K562 (cell line): ENCODE measurements around the gene EZH1. TPM values are rescaled to one million over a fixed set of nuclear protein-coding genes. Genes with fewer than 3 reads are reported as not detected.

Experiments used
- CREB5 ChIP-seq: fragments of 250-450 bp; sonication (Bioruptor Pico); IDR thresholded peaks from 2 replicates; pipeline ENCODE4 v1.5.0; 2020; ENCODE audit warnings: mild to moderate bottlenecking
- CTBP1 ChIP-seq: fragments of 450-650 bp; IDR thresholded peaks from 2 replicates; pipeline ENCODE4 v1.6.1; 2016; ENCODE audit warnings: borderline replicate concordance
- CXXC5 ChIP-seq: fragments of 250-450 bp; sonication (Bioruptor Pico); IDR thresholded peaks from 2 replicates; pipeline ENCODE4 v1.8.0; 2022; ENCODE audit warnings: inconsistent platforms, mild to moderate bottlenecking, moderate library complexity
- EP300 ChIP-seq: IDR thresholded peaks from 2 replicates; pipeline ENCODE4 v1.6.1; 2012; ENCODE audit warnings: low read length, improper control_type of control experiment
- FOXJ2 ChIP-seq: fragments of 200-800 bp; sonication (Bioruptor generic); IDR thresholded peaks from 2 replicates; pipeline ENCODE4 v1.6.1; 2016; ENCODE audit warnings: missing genetic modification characterization, missing compliant biosample characterization
- GTF2E2 ChIP-seq: fragments of 200-800 bp; sonication (Bioruptor generic); IDR thresholded peaks from 2 replicates; pipeline ENCODE4 v1.6.1; 2016; ENCODE audit warnings: missing genetic modification characterization, missing compliant biosample characterization
- LEF1 ChIP-seq: fragments of 450-650 bp; IDR thresholded peaks from 2 replicates; pipeline ENCODE4 v1.6.1; 2016; ENCODE audit warnings: mild to moderate bottlenecking
- MGA ChIP-seq: fragments of 450-650 bp; IDR thresholded peaks from 2 replicates; pipeline ENCODE4 v1.6.1; 2016; ENCODE audit warnings: mild to moderate bottlenecking, moderate library complexity
- NCOA4 ChIP-seq: fragments of 450-650 bp; IDR thresholded peaks from 2 replicates; pipeline ENCODE4 v1.6.1; 2018; ENCODE audit warnings: mild to moderate bottlenecking; ENCODE audit not compliant: partially characterized antibody
- THRB ChIP-seq: fragments of 450-650 bp; formaldehyde crosslinking; conservative IDR thresholded peaks from 2 replicates; pipeline ENCODE4 v1.4.0; 2022; ENCODE audit warnings: mild to moderate bottlenecking, missing genetic modification characterization
- ZBTB2 ChIP-seq: fragments of 450-650 bp; IDR thresholded peaks from 2 replicates; pipeline ENCODE4 v1.6.1; 2016; ENCODE audit warnings: antibody characterized with exemption
- ZFX ChIP-seq: sonication (generic); formaldehyde crosslinking; IDR thresholded peaks from 2 replicates; pipeline ENCODE4 v1.8.0; 2022; ENCODE audit warnings: mild to moderate bottlenecking, missing genetic modification reagents, moderate library complexity
- ZNF584 ChIP-seq: fragments of 200-800 bp; sonication (Bioruptor generic); IDR thresholded peaks from 2 replicates; pipeline ENCODE4 v1.6.1; 2016; ENCODE audit warnings: low read depth, mild to moderate bottlenecking, missing genetic modification characterization, missing compliant biosample characterization
- polyA plus RNA-seq, 8 experiments: library from polyadenylated mRNA; depleted of rRNA in 4 of 8; stranded (reverse) in 5 of 8; unstranded in 3 of 8; fragments of >200 nt; fragmentation: Nextera tagmentation in 2 of 8; fragmentation: Illumina TruSeq in 1 of 8; extraction: Ambion mirVana in 2 of 8; extraction: Trizol in 1 of 8; gene quantifications; 2 replicates each; pipeline versions ENCODE4 v1.2.1 to v1.2.3, GENCODE V29; 2011 to 2014; ENCODE audit warnings: inconsistent platforms in 1 of 8, missing spikeins in 1 of 8
- total RNA-seq, 7 experiments: library from RNA; depleted of rRNA in 6 of 7; stranded (reverse); fragments of >200 nt in 6 of 7; fragmentation: Illumina TruSeq in 2 of 7; extraction: Trizol in 2 of 7; gene quantifications; 2 replicates each; pipeline versions ENCODE4 v1.2.1 to v1.2.3, GENCODE V29; 2011 to 2021; ENCODE audit warnings: low replicate concordance in 1 of 7

EZH1 gene
- total and polyA plus RNA-seq, 9 of the 15 experiments (the other 6 are each of a cell fraction or from before 2014, with no cell fraction given) = 8.6 to 40.8 (median 22.9) TPM

GRCh38 chr17:42775534-42776098, 30.8 kb upstream of the EZH1 start (continued):
- TF ChIP-seq THRB (CRISPR knock-in tag) (no peak), GTF2E2 (tag) (0 out of 2 replicates have a peak, but pooled peaks have one; percentile 62), FOXJ2 (tag) (no peak), ZNF584 (no peak), LEF1 (peak; percentile 92), CXXC5 (CRISPR knock-in tag) (no peak), EP300 (peak; percentile 83), ZFX (CRISPR knock-in tag) (peak; percentile 28; the same call in 1 of the 2 replicates), CTBP1 (peak; percentile 33; the same call in 1 of the 2 replicates), ZBTB2 (no peak; the same call in 1 of the 2 replicates), MGA (no peak), NCOA4 (no peak), CREB5 (CRISPR knock-in tag) (no peak)
